Measurements from ENCODE around the gene DNAH17. TPM values are rescaled to one million over a fixed set of nuclear protein-coding genes. Genes with fewer than 3 reads are reported as not detected.

Gene DNAH17
- total RNA-seq, 3 donors from 2014 or later: 0.05 to 0.08 (median 0.05) TPM

GRCh38 chr17:78610951-78611511 lies 33.8 kb upstream of the DNAH17 start:
- Mint-ChIP-seq H3K4me1 (ENCODE audit: low read depth) (no peaks in the 10 kb centered on the region), H3K36me3 (ENCODE audit: insufficient read depth) (no peaks in the 10 kb centered on the region), H3K9me3 (no peaks in the 10 kb centered on the region), H3K4me3 (no peak overlapping the region), H3K27me3 (ENCODE audit: low read depth) (no peaks in the 10 kb centered on the region)
- DNase-seq: no peak
- no peak for ATAC-seq

- ATAC-seq (no peak), DNase-seq (no peak)
- no peaks in the 10 kb centered on the region for H3K9me3 Mint-ChIP-seq
- H3K4me3 Mint-ChIP-seq: no peak overlapping the region
- no peaks in the 10 kb centered on the region for H3K4me1 Mint-ChIP-seq (ENCODE audit: low read depth)
- H3K36me3 Mint-ChIP-seq (ENCODE audit: insufficient read depth): no peaks in the 10 kb centered on the region
- peaks cover 2% of the 10 kb centered on the region for H3K27me3 Mint-ChIP-seq (ENCODE audit: low read depth)
Measured at GRCh38 chr17:78609191-78609641, 32.0 kb upstream of the DNAH17 start.

DNA sequence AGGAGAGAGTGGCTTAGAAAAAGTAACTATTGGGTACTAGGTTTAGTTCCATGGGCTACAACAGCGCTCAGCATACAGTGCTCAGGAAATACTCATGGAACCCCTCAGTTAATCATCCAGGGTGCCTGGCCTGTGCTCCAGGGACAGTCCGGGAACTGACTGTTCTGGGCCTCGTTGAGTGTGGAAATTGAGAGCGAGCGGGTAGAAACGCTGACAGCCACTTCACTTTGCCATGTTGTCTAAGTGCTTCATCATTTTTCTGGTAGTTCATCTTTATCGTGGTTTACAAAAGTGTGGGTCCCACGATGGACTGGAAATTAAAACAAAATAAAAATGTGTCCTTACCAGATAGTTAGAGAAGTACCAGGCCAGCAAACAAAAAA lies 31.6 kb upstream of the DNAH17 start:
- H3K4me1 Mint-ChIP-seq (ENCODE audit: low read depth): no peaks in the 10 kb centered on the region
- no peak overlapping the region for H3K4me3 Mint-ChIP-seq
- DNase-seq (no peak), ATAC-seq (no peak)
- H3K27me3 Mint-ChIP-seq (ENCODE audit: low read depth): peaks cover 2% of the 10 kb centered on the region
- H3K9me3 Mint-ChIP-seq: no peaks in the 10 kb centered on the region
- no peaks in the 10 kb centered on the region for H3K36me3 Mint-ChIP-seq (ENCODE audit: insufficient read depth)

DNA sequence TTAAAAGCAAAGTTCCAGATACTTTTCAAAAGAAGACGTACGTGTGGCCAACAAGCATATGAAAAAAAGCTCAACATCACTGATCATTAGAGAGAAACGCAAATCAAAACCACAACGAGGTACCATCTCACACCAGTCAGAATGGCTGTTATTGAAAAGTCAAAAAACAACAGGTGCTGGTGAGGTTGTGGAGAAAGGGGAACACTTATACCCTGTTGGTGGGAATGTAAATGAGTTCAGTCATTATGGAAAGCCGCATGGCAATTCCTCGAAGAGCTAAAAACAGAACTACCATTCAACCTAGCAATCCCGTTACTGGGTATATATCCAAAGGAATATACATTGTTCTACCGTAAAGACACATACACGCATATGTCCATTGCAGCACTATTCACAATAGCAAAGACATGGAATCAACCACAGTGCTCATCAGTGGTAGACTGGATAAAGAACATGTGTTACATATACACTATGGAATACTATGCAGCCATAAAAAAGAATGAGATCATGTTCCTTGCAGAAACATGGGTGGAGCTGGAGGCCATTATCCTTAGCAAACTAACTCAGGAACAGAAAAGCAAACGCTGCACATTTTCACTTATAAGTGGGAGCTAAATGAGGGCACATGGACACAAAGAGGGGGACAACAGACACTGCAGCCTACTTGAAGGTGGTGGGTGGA lies 31.1 kb upstream of the DNAH17 start:
- ATAC-seq (no peak), DNase-seq (no peak)
- H3K4me1 Mint-ChIP-seq (ENCODE audit: low read depth): no peaks in the 10 kb centered on the region
- no peaks in the 10 kb centered on the region for H3K36me3 Mint-ChIP-seq (ENCODE audit: insufficient read depth)
- no peaks in the 10 kb centered on the region for H3K9me3 Mint-ChIP-seq
- H3K4me3 Mint-ChIP-seq: no peak overlapping the region
- peaks cover 2% of the 10 kb centered on the region for H3K27me3 Mint-ChIP-seq (ENCODE audit: low read depth)

DNA sequence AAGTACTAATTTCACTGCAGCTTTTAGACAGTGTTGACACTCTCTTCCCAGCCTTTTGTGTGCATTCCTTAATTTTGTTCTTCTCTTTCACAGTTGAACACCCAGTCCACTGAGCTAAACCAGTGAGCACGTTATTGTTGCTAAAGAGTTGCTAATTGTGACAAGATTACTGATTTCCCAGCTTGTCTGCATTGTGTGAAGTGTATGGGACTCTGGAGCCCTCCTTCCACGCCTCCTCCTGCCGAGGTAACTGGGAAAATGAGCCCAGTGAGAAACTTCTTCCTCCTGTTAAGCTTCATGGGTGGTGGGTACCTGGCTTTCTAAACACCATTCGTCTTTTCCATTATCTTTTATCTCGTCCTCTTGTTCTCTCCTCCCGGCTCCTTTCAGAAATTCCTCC lies 29.8 kb upstream of the DNAH17 start:
- Mint-ChIP-seq H3K9me3 (no peaks in the 10 kb centered on the region), H3K36me3 (ENCODE audit: insufficient read depth) (no peaks in the 10 kb centered on the region), H3K4me1 (ENCODE audit: low read depth) (no peaks in the 10 kb centered on the region), H3K27me3 (ENCODE audit: low read depth) (peaks cover 2% of the 10 kb centered on the region), H3K4me3 (no peak overlapping the region)
- no peak for ATAC-seq
- DNase-seq: no peak

DNA sequence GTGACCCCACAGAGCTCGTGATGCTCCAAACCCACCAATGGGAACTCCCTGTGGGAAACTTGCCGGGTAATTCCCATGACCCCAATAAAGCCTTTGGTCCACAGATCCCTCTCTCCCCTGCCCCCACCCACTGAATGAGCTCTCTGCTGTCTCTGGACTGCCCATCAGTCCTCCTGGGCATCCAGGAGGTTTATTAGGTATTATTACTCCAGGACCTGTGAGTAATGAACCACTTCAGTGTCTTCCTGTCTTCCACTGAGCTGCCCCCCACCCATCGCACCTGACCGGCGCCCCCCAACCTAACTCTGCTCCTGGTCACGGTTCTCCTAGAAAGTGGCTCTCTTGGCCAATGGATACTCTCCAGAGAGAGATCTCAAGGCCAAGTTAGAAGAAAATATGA lies 28.7 kb upstream of the DNAH17 start:
- Mint-ChIP-seq H3K36me3 (ENCODE audit: insufficient read depth) (no peaks in the 10 kb centered on the region), H3K4me1 (ENCODE audit: low read depth) (no peaks in the 10 kb centered on the region), H3K4me3 (no peak overlapping the region), H3K27me3 (ENCODE audit: low read depth) (peaks cover 2% of the 10 kb centered on the region), H3K9me3 (no peaks in the 10 kb centered on the region)
- ATAC-seq (no peak), DNase-seq (no peak)

- Mint-ChIP-seq H3K9me3 (no peaks in the 10 kb centered on the region), H3K4me1 (ENCODE audit: low read depth) (no peaks in the 10 kb centered on the region), H3K27me3 (ENCODE audit: low read depth) (peaks cover 2% of the 10 kb centered on the region), H3K4me3 (no peak overlapping the region), H3K36me3 (ENCODE audit: insufficient read depth) (no peaks in the 10 kb centered on the region)
- ATAC-seq (no peak), DNase-seq (no peak)
Measured at GRCh38 chr17:78605429-78605828, 28.2 kb upstream of the DNAH17 start.

DNA sequence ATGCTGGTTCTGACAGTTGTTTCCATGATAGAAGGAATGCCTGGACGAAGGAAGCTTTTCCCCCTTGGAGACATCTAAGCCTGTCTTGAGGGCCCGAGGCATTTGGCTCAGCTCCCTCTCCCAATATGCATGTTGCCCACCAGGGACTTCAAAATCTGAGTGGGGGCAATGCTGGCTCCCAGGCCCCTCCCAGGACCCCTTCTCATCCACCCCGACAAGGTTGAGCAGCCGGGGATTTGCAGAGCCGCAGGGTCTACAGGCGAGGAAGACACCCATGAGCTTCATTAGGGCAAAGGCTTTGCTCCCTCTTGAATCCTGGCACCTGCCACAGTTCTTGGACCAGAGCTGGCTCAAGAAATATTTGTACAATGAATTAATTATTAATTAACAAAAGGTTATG lies 25.1 kb upstream of the DNAH17 start:
- DNase-seq: no peak
- no peaks in the 10 kb centered on the region for H3K9me3 Mint-ChIP-seq
- no peak for ATAC-seq
- H3K27me3 Mint-ChIP-seq (ENCODE audit: low read depth): peaks cover 6% of the 10 kb centered on the region
- H3K36me3 Mint-ChIP-seq (ENCODE audit: insufficient read depth): no peaks in the 10 kb centered on the region
- no peak overlapping the region for H3K4me3 Mint-ChIP-seq
- H3K4me1 Mint-ChIP-seq (ENCODE audit: low read depth): no peaks in the 10 kb centered on the region

GRCh38 chr17:78601577-78602190 lies 24.5 kb upstream of the DNAH17 start:
- Mint-ChIP-seq H3K4me3 (no peak overlapping the region), H3K36me3 (ENCODE audit: insufficient read depth) (no peaks in the 10 kb centered on the region), H3K4me1 (ENCODE audit: low read depth) (no peaks in the 10 kb centered on the region), H3K27me3 (ENCODE audit: low read depth) (peaks cover 6% of the 10 kb centered on the region), H3K9me3 (no peaks in the 10 kb centered on the region)
- ATAC-seq: no peak
- no peak for DNase-seq

DNA sequence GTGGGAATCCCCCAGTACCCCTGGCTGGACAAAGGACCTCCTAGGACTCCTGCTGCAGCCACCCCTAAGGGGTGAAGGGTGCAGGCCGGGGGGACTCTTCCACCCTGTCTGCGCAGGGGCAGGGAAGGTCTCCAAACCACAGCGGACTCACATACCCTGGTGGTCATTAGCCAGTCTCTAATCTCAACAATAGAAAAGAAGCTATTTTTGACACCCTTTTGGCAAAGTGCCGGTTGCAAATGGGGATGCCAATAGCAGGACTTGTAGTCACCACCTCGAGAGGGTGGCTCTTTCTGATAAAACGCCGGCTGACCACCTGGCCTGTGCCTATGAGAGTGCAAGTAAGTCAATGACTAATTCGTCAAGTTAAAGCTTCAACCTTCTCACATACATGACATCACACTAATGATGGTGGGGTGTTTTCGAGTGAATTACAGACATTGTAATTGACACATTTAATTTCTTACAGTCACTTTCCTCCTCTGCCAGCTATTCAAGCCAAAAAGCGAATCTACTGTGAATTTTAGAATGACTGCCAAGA lies 23.1 kb upstream of the DNAH17 start:
- peaks cover 7% of the 10 kb centered on the region for H3K27me3 Mint-ChIP-seq (ENCODE audit: low read depth)
- no peak overlapping the region for H3K4me3 Mint-ChIP-seq
- DNase-seq (no peak), ATAC-seq (no peak)
- H3K9me3 Mint-ChIP-seq: no peaks in the 10 kb centered on the region
- H3K36me3 Mint-ChIP-seq (ENCODE audit: insufficient read depth): no peaks in the 10 kb centered on the region
- no peaks in the 10 kb centered on the region for H3K4me1 Mint-ChIP-seq (ENCODE audit: low read depth)

GRCh38 chr17:78599419-78599818 lies 22.2 kb upstream of the DNAH17 start:
- no peaks in the 10 kb centered on the region for H3K9me3 Mint-ChIP-seq
- no peak overlapping the region for H3K4me3 Mint-ChIP-seq
- ATAC-seq (no peak), DNase-seq (no peak)
- H3K27me3 Mint-ChIP-seq (ENCODE audit: low read depth): peaks cover 8% of the 10 kb centered on the region
- no peaks in the 10 kb centered on the region for H3K4me1 Mint-ChIP-seq (ENCODE audit: low read depth)
- no peaks in the 10 kb centered on the region for H3K36me3 Mint-ChIP-seq (ENCODE audit: insufficient read depth)

DNA sequence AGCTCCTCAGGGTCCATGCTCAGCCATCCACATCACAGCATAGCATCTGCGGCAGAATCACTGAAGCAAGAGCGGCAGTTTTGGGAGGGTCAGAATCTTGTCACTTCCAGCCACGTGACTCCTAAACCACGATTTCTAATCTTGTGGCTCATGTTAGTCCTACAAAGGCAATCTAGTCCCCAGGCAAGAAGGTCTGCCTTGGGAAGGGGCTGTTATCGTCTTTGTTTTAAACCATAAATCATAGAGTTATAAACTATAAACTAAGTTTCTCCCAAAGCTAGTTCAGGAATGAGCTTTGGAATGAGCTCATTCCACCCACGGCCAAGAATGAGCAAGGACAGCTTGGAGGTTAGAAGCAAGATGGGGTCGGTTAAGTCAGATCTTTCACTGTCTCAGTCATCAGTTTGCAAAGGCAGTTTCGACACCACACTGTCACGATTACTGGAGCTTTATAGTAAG lies 20.8 kb upstream of the DNAH17 start:
- Mint-ChIP-seq H3K36me3 (ENCODE audit: insufficient read depth) (no peaks in the 10 kb centered on the region), H3K9me3 (no peaks in the 10 kb centered on the region), H3K4me1 (ENCODE audit: low read depth) (no peaks in the 10 kb centered on the region), H3K4me3 (no peak overlapping the region), H3K27me3 (ENCODE audit: low read depth) (peaks cover 8% of the 10 kb centered on the region)
- DNase-seq (no peak), ATAC-seq (no peak)

- Mint-ChIP-seq H3K4me1 (ENCODE audit: low read depth) (peaks cover 4% of the 10 kb centered on the region), H3K36me3 (ENCODE audit: insufficient read depth) (no peaks in the 10 kb centered on the region), H3K27me3 (ENCODE audit: low read depth) (peaks cover 8% of the 10 kb centered on the region), H3K9me3 (no peaks in the 10 kb centered on the region), H3K4me3 (no peak overlapping the region)
- no peak for ATAC-seq
- no peak for DNase-seq
Measured at GRCh38 chr17:78596871-78597764, 19.9 kb upstream of the DNAH17 start.

DNA sequence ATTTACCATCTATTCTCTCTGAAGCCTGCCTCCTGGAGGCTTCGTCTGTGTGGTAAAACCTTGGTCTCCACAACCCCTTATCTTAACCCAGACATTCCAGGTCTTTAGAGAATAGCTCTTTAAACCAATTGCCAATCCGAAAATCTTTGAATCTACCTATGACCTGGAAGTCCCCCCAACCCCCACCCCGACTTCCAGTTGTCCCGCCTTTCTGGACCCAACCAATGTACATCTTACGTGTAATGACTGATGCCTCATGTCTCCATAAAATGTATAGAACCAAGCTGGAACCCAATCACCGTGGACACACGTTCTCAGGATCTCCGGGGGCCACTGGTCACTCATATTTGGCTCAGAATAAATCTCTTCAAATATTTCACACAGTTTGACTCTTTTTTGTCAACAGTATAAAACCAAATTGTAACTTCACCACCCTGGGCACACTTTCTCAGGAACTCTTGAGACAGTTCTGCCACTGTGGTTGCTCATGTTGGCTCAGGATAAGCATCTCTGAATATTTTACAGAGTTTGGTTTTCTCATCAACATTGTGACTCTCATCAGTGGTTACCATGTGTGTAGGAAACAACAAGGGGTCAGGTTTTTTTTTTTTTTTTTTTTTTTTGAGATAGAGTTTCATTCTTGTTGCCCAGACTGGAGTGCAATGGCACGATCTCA lies 18.1 kb upstream of the DNAH17 start:
- H3K36me3 Mint-ChIP-seq (ENCODE audit: insufficient read depth): no peaks in the 10 kb centered on the region
- peaks cover 8% of the 10 kb centered on the region for H3K27me3 Mint-ChIP-seq (ENCODE audit: low read depth)
- DNase-seq: no peak
- no peaks in the 10 kb centered on the region for H3K9me3 Mint-ChIP-seq
- H3K4me3 Mint-ChIP-seq: no peak overlapping the region
- no peak for ATAC-seq
- peaks cover 6% of the 10 kb centered on the region for H3K4me1 Mint-ChIP-seq (ENCODE audit: low read depth)

Measured in activated T-cell treated with anti-CD3 and anti-CD28 coated beads, Interleukin-2, amount 50 U/mL, for 4 hours (primary cell).